Activated gamma-delta T cell treated with anti-CD3 and anti-CD28 coated beads, Interleukin-2, amount 50 U/mL, for 16 hours (primary cell): ENCODE measurements around the gene ZDHHC17.

Source experiments
- DNase-seq: peaks from one replicate; pipeline ENCODE4 v3.0.0-alpha.2; 2020; ENCODE audit warnings: low read depth

ZDHHC17 gene

DNA sequence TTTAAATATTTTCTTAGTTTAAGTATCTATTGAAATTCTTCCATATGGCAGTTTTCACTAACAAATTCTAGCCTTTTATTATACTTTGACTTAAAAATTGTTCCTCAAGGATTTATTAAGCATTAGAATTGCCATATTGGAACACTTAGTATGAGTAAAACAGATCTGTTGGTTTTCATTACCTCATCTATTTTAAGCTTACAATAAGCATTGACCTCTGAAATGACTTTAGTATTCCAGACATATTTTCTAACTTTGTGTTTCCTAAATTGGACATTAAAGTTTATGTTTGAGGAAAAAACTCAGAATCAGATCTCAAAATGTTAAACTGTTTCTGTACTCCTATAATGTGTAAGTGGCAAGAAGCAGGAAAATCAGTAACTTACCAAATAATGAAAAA is 66.5 kb downstream of the ZDHHC17 start:
- no peak for DNase-seq

GRCh38 chr12:76836633-76837032 is 72.7 kb downstream of the ZDHHC17 start:
- DNase-seq = no peak

GRCh38 chr12:76847260-76847659 is 83.3 kb downstream of the ZDHHC17 start:
- DNase-seq = no peak

- DNase-seq = no peak
These were observed 84.2 kb downstream of the ZDHHC17 start for GRCh38 chr12:76848132-76848531.

DNA sequence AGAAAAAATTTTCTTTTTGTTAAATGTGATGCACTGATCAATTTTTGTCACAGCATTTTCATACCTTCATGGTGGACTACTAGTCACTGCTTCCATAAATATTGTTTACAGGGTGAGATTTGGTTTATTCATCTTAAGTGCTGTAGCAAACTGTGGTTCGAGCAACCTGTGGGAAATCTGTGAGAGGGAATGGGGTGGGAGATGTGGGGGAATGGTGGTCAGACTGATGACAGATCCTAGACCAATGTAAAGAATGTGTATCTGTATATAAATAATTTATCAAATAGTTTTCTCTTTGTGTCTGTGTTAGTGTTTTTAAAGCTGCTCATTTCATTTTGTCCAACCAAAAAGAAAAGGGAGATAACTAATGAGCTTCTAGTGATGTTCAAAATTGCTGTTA is 88.2 kb downstream of the ZDHHC17 start:
- no peak for DNase-seq

- no peak for DNase-seq
These were observed 91.4 kb downstream of the ZDHHC17 start for GRCh38 chr12:76855271-76855670.

GRCh38 chr12:76856018-76856644 is 92.2 kb downstream of the ZDHHC17 start:
- no peak for DNase-seq

GRCh38 chr12:76859611-76860010 is 95.7 kb downstream of the ZDHHC17 start:
- no peak for DNase-seq

GRCh38 chr12:76860256-76860655 is 96.3 kb downstream of the ZDHHC17 start:
- DNase-seq = no peak

DNA sequence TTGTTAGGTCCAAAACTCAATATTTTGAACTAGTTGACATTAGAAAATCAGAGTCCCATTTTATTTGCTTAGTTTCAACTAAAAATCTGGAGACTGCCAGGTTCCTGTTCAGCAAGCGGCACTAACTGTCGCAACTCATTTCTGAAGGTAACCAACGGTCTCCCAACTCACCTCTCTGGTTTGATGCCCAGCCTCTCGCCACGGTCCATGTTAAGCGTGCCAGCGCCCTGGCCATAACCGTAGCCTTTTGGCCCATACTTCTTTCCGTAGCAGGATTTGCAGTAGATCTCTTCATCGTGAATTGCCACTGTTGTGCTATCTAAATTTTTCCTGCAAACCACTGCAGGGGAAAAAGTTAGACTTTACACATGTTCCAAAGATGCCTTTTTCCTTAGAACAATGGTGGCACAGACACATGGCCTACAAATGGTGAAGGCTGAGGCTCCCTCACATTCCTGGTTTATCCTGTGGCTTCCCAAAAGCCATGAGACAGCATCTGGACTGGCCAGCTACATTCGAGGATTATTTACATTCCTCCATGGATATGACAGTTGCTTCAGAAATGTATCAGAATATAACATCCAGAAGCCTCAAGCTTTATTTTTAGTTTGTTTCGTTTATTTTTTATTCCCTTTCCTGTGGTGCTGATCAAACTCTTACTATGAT is 99.2 kb downstream of the ZDHHC17 start:
- no peak for DNase-seq

DNA sequence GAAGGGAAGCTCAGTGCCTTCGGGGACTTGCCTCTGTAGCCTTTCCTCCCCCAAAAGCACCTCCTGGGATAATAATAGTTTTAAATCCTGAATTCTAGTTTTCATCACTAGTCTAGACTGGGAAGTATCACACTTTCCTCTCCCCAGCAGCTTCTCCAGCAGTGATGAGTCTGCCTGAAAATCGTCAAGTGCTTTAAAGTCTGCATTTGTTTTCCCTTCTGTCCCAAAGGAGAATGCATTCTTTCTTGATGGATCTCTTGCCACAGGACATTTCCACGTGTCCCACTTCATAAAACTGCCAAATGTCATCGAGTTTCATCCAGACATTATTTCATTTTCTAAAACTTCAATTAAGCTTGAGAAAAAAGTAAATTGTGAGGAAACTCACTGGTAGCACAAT is 99.9 kb downstream of the ZDHHC17 start:
- DNase-seq = no peak

GRCh38 chr12:76864791-76865400 is 101.0 kb downstream of the ZDHHC17 start:
- DNase-seq = no peak

GRCh38 chr12:76866151-76866567 is 102.2 kb downstream of the ZDHHC17 start:
- no peak for DNase-seq

DNA sequence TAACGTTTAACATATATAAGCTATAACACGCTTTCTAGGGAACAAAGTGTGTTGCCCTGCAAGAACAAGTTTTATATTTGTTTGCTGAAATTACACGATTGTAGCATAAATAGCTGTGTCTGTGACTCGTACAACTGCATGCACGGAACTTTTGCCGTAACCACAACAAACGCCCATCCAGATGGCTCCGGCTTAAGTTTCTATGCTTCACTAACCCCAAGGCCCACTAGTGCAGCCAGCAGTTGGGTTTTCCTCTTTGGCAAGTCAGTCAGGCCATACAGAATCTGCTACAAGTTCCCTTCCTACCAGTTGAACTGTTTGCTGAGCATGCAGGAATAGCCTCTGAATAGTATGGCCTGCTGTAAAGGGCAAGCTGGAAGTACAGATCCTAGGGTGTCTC is 102.8 kb downstream of the ZDHHC17 start:
- DNase-seq = no peak

- DNase-seq = no peak
These were observed 107.2 kb downstream of the ZDHHC17 start for GRCh38 chr12:76871082-76871481.

- no peak for DNase-seq
These were observed 107.8 kb downstream of the ZDHHC17 start for GRCh38 chr12:76871742-76872141.

- DNase-seq = no peak
These were observed 108.5 kb downstream of the ZDHHC17 start for GRCh38 chr12:76872415-76872814.

DNA sequence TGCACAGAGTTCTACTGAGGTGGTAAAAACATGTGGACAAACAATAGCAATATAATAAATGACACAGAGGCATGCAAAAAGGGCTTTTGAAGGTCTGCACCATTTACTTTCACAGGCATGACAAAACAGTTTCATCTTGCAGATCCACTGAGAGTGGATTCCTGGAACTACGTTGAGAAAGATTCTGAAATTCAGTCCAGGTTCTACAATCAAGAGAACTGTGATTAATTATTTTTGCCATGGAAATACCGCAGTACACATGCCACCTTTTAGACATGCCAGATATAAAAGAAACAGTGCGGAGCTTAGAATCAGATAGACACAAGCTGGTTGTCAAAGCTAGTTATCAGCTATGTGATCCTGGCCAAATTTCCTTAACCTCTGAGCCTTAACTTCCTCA is 110.1 kb downstream of the ZDHHC17 start:
- no peak for DNase-seq

DNA sequence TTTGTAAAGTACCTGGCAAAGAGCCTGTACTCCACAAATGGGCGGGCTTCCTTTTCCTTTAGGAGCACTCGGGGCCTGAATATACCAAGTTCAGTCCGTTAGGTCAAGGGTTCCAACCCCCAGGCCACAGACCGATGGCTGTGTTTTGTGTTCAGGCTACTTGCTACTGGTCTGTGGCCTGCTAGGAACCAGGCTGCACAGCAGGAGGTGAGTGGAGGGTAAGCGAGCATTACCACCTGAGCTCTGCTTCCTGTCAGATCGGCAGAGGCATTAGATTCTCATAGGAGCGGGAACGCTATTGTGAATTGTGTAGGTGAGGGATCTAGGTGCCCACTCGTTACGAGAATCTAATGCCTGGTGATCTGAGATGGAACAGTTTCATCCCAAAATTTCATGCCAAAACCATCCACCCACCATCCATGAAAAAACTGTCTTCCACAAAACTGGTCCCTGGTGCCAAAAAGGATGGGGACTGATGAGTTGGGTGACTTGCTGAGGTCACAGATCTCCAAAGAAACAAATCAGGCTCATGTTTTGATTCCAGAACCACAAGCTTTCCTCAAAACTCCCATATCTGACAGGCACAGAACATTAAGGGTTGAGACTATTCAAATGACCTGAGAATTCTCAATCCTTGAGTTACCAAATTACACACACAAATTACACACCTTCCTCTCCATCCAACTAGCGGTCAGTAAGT is 110.7 kb downstream of the ZDHHC17 start:
- DNase-seq = no peak

- no peak for DNase-seq
These were observed 112.8 kb downstream of the ZDHHC17 start for GRCh38 chr12:76876696-76877229.

- DNase-seq = no peak
These were observed 114.4 kb downstream of the ZDHHC17 start for GRCh38 chr12:76878099-76878898.
